Mesothelial cell of epicardium (in vitro differentiated cells): Measurements from ENCODE around the gene GPD1. TPM values are rescaled to one million over a fixed set of nuclear protein-coding genes. Genes with fewer than 3 reads are reported as not detected.

Source experiments
- DNase-seq, 2 experiments: peaks; one replicate each; pipeline ENCODE4 v3.0.0; 2021; ENCODE audit warnings: low spot score in 2 of 2; ENCODE audit not compliant: unreplicated experiment in 2 of 2
- H3K27ac Mint-ChIP-seq: 2 replicates; pipeline ENCODE4 v1.8.0; 2021; ENCODE audit warnings: mixed read lengths
- H3K27me3 Mint-ChIP-seq: 2 replicates; pipeline ENCODE4 v1.8.0; 2021; ENCODE audit warnings: low read depth, mixed read lengths
- H3K36me3 Mint-ChIP-seq: 2 replicates; pipeline ENCODE4 v1.8.0; 2021; ENCODE audit warnings: mixed read lengths
- H3K4me1 Mint-ChIP-seq: 2 replicates; pipeline ENCODE4 v1.8.0; 2021; ENCODE audit warnings: mixed read lengths
- H3K4me3 Mint-ChIP-seq: 2 replicates; pipeline ENCODE4 v1.8.0; 2021; ENCODE audit warnings: mild to moderate bottlenecking, moderate library complexity, mixed read lengths
- H3K9me3 Mint-ChIP-seq: 2 replicates; pipeline ENCODE4 v1.8.0; 2021; ENCODE audit warnings: mixed read lengths
- CTCF ChIP-seq: fragments of 200-600 bp; sonication (generic); IDR thresholded peaks from one replicate; pipeline ENCODE4 v1.5.0; 2021; ENCODE audit warnings: antibody characterized with exemption; ENCODE audit not compliant: unreplicated experiment
- total RNA-seq: library from RNA; stranded (reverse); gene quantifications from 3 replicates; pipeline ENCODE4 v1.2.1, GENCODE V29; 2021

Gene GPD1
- total RNA-seq, 1 donor from 2014 or later, result 0.72 TPM

- H3K36me3 Mint-ChIP-seq, result peaks cover 53% of the 10 kb centered on the region
- no peaks in the 10 kb centered on the region for H3K4me1 Mint-ChIP-seq
- H3K4me3 Mint-ChIP-seq, result no peak overlapping the region
- H3K27ac Mint-ChIP-seq, result no peak overlapping the region
- H3K27me3 Mint-ChIP-seq, result no peaks in the 10 kb centered on the region
- DNase-seq, result no peak
- H3K9me3 Mint-ChIP-seq, result no peaks in the 10 kb centered on the region
- TF ChIP-seq CTCF, result no peak
These were observed 5.9 kb upstream of the GPD1 start for GRCh38 chr12:50097952-50098351.

- no peak for DNase-seq
- Mint-ChIP-seq H3K27ac (peak overlapping the region; percentile 7), H3K27me3 (no peaks in the 10 kb centered on the region), H3K4me3 (no peak overlapping the region), H3K9me3 (no peaks in the 10 kb centered on the region), H3K4me1 (peaks cover 9% of the 10 kb centered on the region), H3K36me3 (peaks cover 47% of the 10 kb centered on the region)
- no peak for TF ChIP-seq CTCF
These were observed 4.4 kb upstream of the GPD1 start for GRCh38 chr12:50099302-50100008.

- H3K4me1 Mint-ChIP-seq, result peaks cover 9% of the 10 kb centered on the region
- peak overlapping the region; percentile 70 for H3K27ac Mint-ChIP-seq
- TF ChIP-seq CTCF, result no peak
- no peak for DNase-seq
- H3K9me3 Mint-ChIP-seq, result no peaks in the 10 kb centered on the region
- H3K36me3 Mint-ChIP-seq, result peaks cover 40% of the 10 kb centered on the region
- no peak overlapping the region for H3K4me3 Mint-ChIP-seq
- no peaks in the 10 kb centered on the region for H3K27me3 Mint-ChIP-seq
These were observed 3.2 kb upstream of the GPD1 start for GRCh38 chr12:50100561-50100960.

- peak overlapping the region; percentile 48 for H3K27ac Mint-ChIP-seq
- DNase-seq, result no peak
These were observed 2.1 kb upstream of the GPD1 start for GRCh38 chr12:50101663-50102062.

GRCh38 chr12:50102131-50102531 lies 1.7 kb upstream of the GPD1 start:
- Mint-ChIP-seq H3K27me3 (no peaks in the 10 kb centered on the region), H3K27ac (peak overlapping the region; percentile 43), H3K9me3 (no peaks in the 10 kb centered on the region), H3K4me3 (no peak overlapping the region), H3K36me3 (peaks cover 25% of the 10 kb centered on the region), H3K4me1 (peaks cover 9% of the 10 kb centered on the region)
- DNase-seq, result no peak
- TF ChIP-seq CTCF, result no peak

More at GRCh38 chr12:50101663-50102062, 2.1 kb upstream of the GPD1 start:
- Mint-ChIP-seq H3K36me3 (peaks cover 29% of the 10 kb centered on the region), H3K9me3 (no peaks in the 10 kb centered on the region), H3K27me3 (no peaks in the 10 kb centered on the region), H3K4me3 (no peak overlapping the region), H3K4me1 (peaks cover 9% of the 10 kb centered on the region)
- TF ChIP-seq CTCF, result peak; percentile 26
